Loucy (cell line): ENCODE data around the gene EPHB6.

Experiments
- H2AFZ ChIP-seq: fragments of 200-600 bp; sonication (generic); 2 replicates; pipeline ENCODE4 v1.6.0; 2016; ENCODE audit warnings: antibody characterized with exemption, mild to moderate bottlenecking, low read length, moderate library complexity
- H3F3A ChIP-seq: fragments of 200-600 bp; 2 replicates; pipeline ENCODE4 v1.6.0; 2016; ENCODE audit warnings: antibody characterized with exemption, low read depth, mild to moderate bottlenecking
- H3K27me3 ChIP-seq: fragments of 200-600 bp; sonication (generic); 2 replicates; pipeline ENCODE4 v1.6.1; 2014; ENCODE audit warnings: low read length, mild to moderate bottlenecking; ENCODE audit not compliant: insufficient read depth, poor library complexity, severe bottlenecking
- H3K36me3 ChIP-seq: fragments of 200-600 bp; sonication (generic); 2 replicates; pipeline ENCODE4 v1.6.1; 2016; ENCODE audit warnings: low read length; ENCODE audit not compliant: insufficient read depth
- H3K4me1 ChIP-seq: fragments of 200-600 bp; sonication (generic); 2 replicates; pipeline ENCODE4 v1.5.1; 2014; ENCODE audit warnings: low read length, mild to moderate bottlenecking; ENCODE audit not compliant: insufficient read depth, poor library complexity, severe bottlenecking
- H3K4me2 ChIP-seq: fragments of 200-600 bp; sonication (generic); 2 replicates; pipeline ENCODE4 v1.6.0; 2014; ENCODE audit warnings: antibody characterized with exemption, low read length, low read depth, mild to moderate bottlenecking; ENCODE audit not compliant: poor library complexity, severe bottlenecking
- H3K4me3 ChIP-seq: fragments of 200-600 bp; sonication (generic); 2 replicates; pipeline ENCODE4 v1.5.1; 2014; ENCODE audit warnings: low read length, mild to moderate bottlenecking, mixed read lengths; ENCODE audit not compliant: poor library complexity, severe bottlenecking
- H3K79me2 ChIP-seq: fragments of 200-600 bp; sonication (generic); 2 replicates; pipeline ENCODE4 v1.6.1; 2014; ENCODE audit warnings: low read length; ENCODE audit not compliant: insufficient read depth
- H3K9ac ChIP-seq: fragments of 200-600 bp; sonication (generic); 2 replicates; pipeline ENCODE4 v1.6.0; 2014; ENCODE audit warnings: mild to moderate bottlenecking, low read depth, low read length, moderate library complexity; ENCODE audit not compliant: poor library complexity, severe bottlenecking
- H3K9me2 ChIP-seq: fragments of 200-600 bp; sonication (generic); replicated peaks from 2 replicates; pipeline ENCODE4 v1.6.1; 2016; ENCODE audit warnings: low read depth, low read length, mixed read lengths
- H3K9me3 ChIP-seq: fragments of 200-600 bp; sonication (generic); 2 replicates; pipeline ENCODE4 v1.6.1; 2014; ENCODE audit warnings: mild to moderate bottlenecking, antibody characterized with exemption, low read length, low read depth; ENCODE audit not compliant: insufficient read depth
- H4K20me1 ChIP-seq: fragments of 200-600 bp; sonication (generic); 2 replicates; pipeline ENCODE4 v1.6.0; 2014; ENCODE audit warnings: antibody characterized with exemption, low read length, mild to moderate bottlenecking; ENCODE audit not compliant: insufficient read depth, poor library complexity, severe bottlenecking
- EZH2phosphoT487 ChIP-seq: fragments of 200-600 bp; IDR thresholded peaks from 2 replicates; pipeline ENCODE4 v1.6.1; 2018; ENCODE audit warnings: antibody characterized with exemption, mild to moderate bottlenecking, moderate library complexity, borderline replicate concordance
- TF ChIP-seq, protein P1 (sequence below): fragments of 200-600 bp; sonication (generic); conservative IDR thresholded peaks from 2 replicates; pipeline ENCODE4 v1.5.1; 2014; ENCODE audit warnings: mild to moderate bottlenecking, antibody characterized with exemption, low read length

The EPHB6 gene

DNA sequence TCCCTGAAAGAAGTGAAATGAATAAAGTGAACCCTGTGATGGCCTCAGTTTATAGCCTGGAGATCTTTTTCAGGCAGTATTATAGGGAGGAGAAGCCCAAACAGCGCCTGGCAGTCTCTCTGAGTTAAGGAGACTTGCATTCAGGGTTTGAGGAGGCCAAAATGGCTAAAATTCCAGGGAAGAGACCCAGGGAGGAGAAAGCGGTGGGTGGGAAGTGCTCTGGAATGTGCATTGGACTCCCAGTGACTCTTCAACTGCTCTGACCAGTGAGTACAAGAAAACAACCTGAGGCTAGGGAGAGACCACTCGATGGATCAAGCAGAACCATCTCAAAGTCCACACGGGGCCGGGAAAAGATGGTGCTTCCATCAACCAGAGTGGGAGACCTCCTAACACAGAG, 35.3 kb upstream of the EPHB6 start:
- TF ChIP-seq EZH2phosphoT487: no peak
- TF ChIP-seq, protein P1, sequence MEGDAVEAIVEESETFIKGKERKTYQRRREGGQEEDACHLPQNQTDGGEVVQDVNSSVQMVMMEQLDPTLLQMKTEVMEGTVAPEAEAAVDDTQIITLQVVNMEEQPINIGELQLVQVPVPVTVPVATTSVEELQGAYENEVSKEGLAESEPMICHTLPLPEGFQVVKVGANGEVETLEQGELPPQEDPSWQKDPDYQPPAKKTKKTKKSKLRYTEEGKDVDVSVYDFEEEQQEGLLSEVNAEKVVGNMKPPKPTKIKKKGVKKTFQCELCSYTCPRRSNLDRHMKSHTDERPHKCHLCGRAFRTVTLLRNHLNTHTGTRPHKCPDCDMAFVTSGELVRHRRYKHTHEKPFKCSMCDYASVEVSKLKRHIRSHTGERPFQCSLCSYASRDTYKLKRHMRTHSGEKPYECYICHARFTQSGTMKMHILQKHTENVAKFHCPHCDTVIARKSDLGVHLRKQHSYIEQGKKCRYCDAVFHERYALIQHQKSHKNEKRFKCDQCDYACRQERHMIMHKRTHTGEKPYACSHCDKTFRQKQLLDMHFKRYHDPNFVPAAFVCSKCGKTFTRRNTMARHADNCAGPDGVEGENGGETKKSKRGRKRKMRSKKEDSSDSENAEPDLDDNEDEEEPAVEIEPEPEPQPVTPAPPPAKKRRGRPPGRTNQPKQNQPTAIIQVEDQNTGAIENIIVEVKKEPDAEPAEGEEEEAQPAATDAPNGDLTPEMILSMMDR: no peak
- Histone ChIP-seq H3K36me3 (no peaks in the 10 kb centered on the region), H3K9me2 (no peaks in the 10 kb centered on the region), H4K20me1 (no peaks in the 10 kb centered on the region), H3K79me2 (no peaks in the 10 kb centered on the region), H3K9ac (no peak overlapping the region), H3K9me3 (0 out of 2 replicates have a peak, but pooled peaks cover 4% of the 10 kb centered on the region), H2AFZ (no peak overlapping the region), H3K4me2 (no peak overlapping the region), H3F3A (no peaks in the 10 kb centered on the region), H3K4me3 (no peak overlapping the region), H3K4me1 (no peaks in the 10 kb centered on the region), H3K27me3 (no peaks in the 10 kb centered on the region)

DNA sequence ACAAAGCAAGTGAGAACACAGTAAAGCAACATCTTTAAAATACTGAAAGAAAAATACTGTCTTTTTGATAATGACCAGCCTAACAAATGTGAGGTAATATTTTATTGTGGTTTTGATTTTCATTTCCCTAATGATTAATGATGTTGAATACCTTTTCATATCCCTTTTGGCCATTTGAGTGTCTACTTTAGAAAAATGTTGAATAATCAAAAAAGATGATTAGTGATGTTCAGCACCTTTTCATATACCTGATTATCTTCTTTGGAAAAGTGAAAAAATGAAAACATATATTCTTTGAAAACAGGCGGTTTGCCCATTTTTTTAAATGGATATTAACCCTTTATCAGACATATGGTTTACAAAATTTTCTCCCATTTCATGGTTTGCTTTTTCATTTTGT, 32.2 kb upstream of the EPHB6 start:
- no peaks in the 10 kb centered on the region for H3K27me3 ChIP-seq
- H2AFZ ChIP-seq: no peak overlapping the region
- no peak overlapping the region for H3K4me2 ChIP-seq
- H4K20me1 ChIP-seq: no peaks in the 10 kb centered on the region
- no peaks in the 10 kb centered on the region; the same call in 1 of the 2 replicates for H3K36me3 ChIP-seq
- no peak overlapping the region for H3K9ac ChIP-seq
- H3K9me2 ChIP-seq: no peaks in the 10 kb centered on the region
- peaks cover under 1% of the 10 kb centered on the region for H3K4me1 ChIP-seq
- no peaks in the 10 kb centered on the region for H3K79me2 ChIP-seq
- no peak for TF ChIP-seq EZH2phosphoT487
- TF ChIP-seq, protein P1: no peak
- no peaks in the 10 kb centered on the region for H3F3A ChIP-seq
- no peak overlapping the region for H3K4me3 ChIP-seq
- peaks cover 13% of the 10 kb centered on the region; the same call in 1 of the 2 replicates for H3K9me3 ChIP-seq

DNA sequence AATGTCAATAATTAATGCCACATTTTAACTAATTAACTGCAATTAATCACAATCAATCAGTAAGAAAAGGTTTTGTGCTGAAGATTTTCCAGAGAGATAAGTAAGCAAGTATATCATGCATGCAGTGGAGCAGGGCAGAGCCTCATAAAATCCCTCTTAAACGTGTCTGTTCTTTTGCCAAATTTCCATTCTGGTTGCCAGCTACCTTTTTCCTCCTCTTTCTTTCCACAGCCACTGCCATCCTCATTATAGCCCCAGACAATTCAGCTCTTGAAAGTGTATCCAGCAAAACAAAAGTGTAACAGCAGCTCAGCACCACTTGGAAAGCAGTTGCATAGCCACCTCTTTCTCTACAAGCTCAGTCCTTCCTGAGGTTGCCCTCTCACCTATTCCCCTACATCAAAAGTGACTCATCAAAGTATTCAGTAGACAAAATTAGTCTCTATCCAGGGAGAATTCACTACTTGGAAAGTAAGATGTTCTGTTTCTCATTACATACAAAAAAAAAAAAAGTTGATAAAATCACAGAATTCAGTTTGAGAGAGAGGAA, 26.9 kb upstream of the EPHB6 start:
- no peak overlapping the region for H2AFZ ChIP-seq
- H3K79me2 ChIP-seq: no peaks in the 10 kb centered on the region
- no peaks in the 10 kb centered on the region for H3F3A ChIP-seq
- H3K4me1 ChIP-seq: peaks cover 4% of the 10 kb centered on the region
- H4K20me1 ChIP-seq: no peaks in the 10 kb centered on the region
- no peak overlapping the region for H3K4me3 ChIP-seq
- no peak overlapping the region for H3K9ac ChIP-seq
- H3K36me3 ChIP-seq: no peaks in the 10 kb centered on the region; the same call in 1 of the 2 replicates
- no peaks in the 10 kb centered on the region for H3K9me2 ChIP-seq
- no peak for TF ChIP-seq EZH2phosphoT487
- TF ChIP-seq, protein P1: no peak
- H3K27me3 ChIP-seq: no peaks in the 10 kb centered on the region
- H3K9me3 ChIP-seq: peaks cover 13% of the 10 kb centered on the region; the same call in 1 of the 2 replicates
- no peak overlapping the region for H3K4me2 ChIP-seq
